Measurements from ENCODE around the gene RPS6KA2. TPM values are rescaled to one million over a fixed set of nuclear protein-coding genes. Genes with fewer than 3 reads are reported as not detected.

RPS6KA2 gene
- polyA plus RNA-seq, 2 donors: 5.7 to 8.7 TPM

GRCh38 chr6:166589786-166590574 lies 37.1 kb downstream of the RPS6KA2 start:
- H3K27me3 ChIP-seq (ENCODE audit: control insufficient read depth in 1 of 2, insufficient read depth in 2 of 2, low read length in 2 of 2): peaks cover 0 to 5% of the 10 kb centered on the region in 2 donors
- 74 to 75% methylated on average over 8 of the region's 8 CpGs for WGBS, 2 donors
- H3K4me1 ChIP-seq (ENCODE audit: control insufficient read depth in 2 of 2, insufficient read depth in 2 of 2, low read length in 1 of 2): peaks cover 0 to 7% of the 10 kb centered on the region in 2 donors
- no peaks in the 10 kb centered on the region for H3K9me3 ChIP-seq (ENCODE audit: control insufficient read depth in 2 of 2, insufficient read depth in 1 of 2, low read depth in 1 of 2, low read length in 1 of 2)
- peaks cover 0 to 2% of the 10 kb centered on the region in 2 donors for H3K36me3 ChIP-seq (ENCODE audit: control insufficient read depth in 2 of 2, insufficient read depth in 2 of 2, low read length in 1 of 2)
- H3K4me3 ChIP-seq (ENCODE audit: low read depth in 1 of 2, low read length in 2 of 2): no peak overlapping the region
- no peak overlapping the region for H3K27ac ChIP-seq (ENCODE audit: low read depth in 2 of 2, low read length in 1 of 2)

GRCh38 chr6:166589337-166589731 lies 37.7 kb downstream of the RPS6KA2 start:
- Histone ChIP-seq H3K27ac (ENCODE audit: low read depth in 2 of 2, low read length in 1 of 2) (no peak overlapping the region), H3K4me3 (ENCODE audit: low read depth in 1 of 2, low read length in 2 of 2) (no peak overlapping the region), H3K36me3 (ENCODE audit: control insufficient read depth in 2 of 2, insufficient read depth in 2 of 2, low read length in 1 of 2) (peaks cover 0 to 2% of the 10 kb centered on the region in 2 donors), H3K4me1 (ENCODE audit: control insufficient read depth in 2 of 2, insufficient read depth in 2 of 2, low read length in 1 of 2) (peaks cover 0 to 7% of the 10 kb centered on the region in 2 donors), H3K9me3 (ENCODE audit: control insufficient read depth in 2 of 2, insufficient read depth in 1 of 2, low read depth in 1 of 2, low read length in 1 of 2) (no peaks in the 10 kb centered on the region), H3K27me3 (ENCODE audit: control insufficient read depth in 1 of 2, insufficient read depth in 2 of 2, low read length in 2 of 2) (peaks cover 0 to 5% of the 10 kb centered on the region in 2 donors)
- 78 to 84% methylated on average over 4 of the region's 4 CpGs for WGBS, 2 donors

- Histone ChIP-seq H3K9me3 (ENCODE audit: control insufficient read depth in 2 of 2, insufficient read depth in 1 of 2, low read depth in 1 of 2, low read length in 1 of 2) (no peaks in the 10 kb centered on the region), H3K27me3 (ENCODE audit: control insufficient read depth in 1 of 2, insufficient read depth in 2 of 2, low read length in 2 of 2) (peaks cover 0 to 5% of the 10 kb centered on the region in 2 donors), H3K36me3 (ENCODE audit: control insufficient read depth in 2 of 2, insufficient read depth in 2 of 2, low read length in 1 of 2) (peaks cover 0 to 2% of the 10 kb centered on the region in 2 donors), H3K4me1 (ENCODE audit: control insufficient read depth in 2 of 2, insufficient read depth in 2 of 2, low read length in 1 of 2) (peaks cover 0 to 7% of the 10 kb centered on the region in 2 donors), H3K4me3 (ENCODE audit: low read depth in 1 of 2, low read length in 2 of 2) (no peak overlapping the region), H3K27ac (ENCODE audit: low read depth in 2 of 2, low read length in 1 of 2) (no peak overlapping the region)
- 66 to 68% methylated on average over 11 of the region's 11 CpGs for WGBS, 2 donors
These were observed 38.2 kb downstream of the RPS6KA2 start for GRCh38 chr6:166588691-166589336.

- peaks cover 0 to 12% of the 10 kb centered on the region in 2 donors for H3K4me1 ChIP-seq (ENCODE audit: control insufficient read depth in 2 of 2, insufficient read depth in 2 of 2, low read length in 1 of 2)
- H3K27me3 ChIP-seq (ENCODE audit: control insufficient read depth in 1 of 2, insufficient read depth in 2 of 2, low read length in 2 of 2): peaks cover 0 to 4% of the 10 kb centered on the region in 2 donors
- WGBS, 2 donors: 77 to 79% methylated on average over 10 of the region's 10 CpGs
- H3K27ac ChIP-seq (ENCODE audit: low read depth in 2 of 2, low read length in 1 of 2): no peak overlapping the region
- H3K4me3 ChIP-seq (ENCODE audit: low read depth in 1 of 2, low read length in 2 of 2): no peak overlapping the region
- H3K36me3 ChIP-seq (ENCODE audit: control insufficient read depth in 2 of 2, insufficient read depth in 2 of 2, low read length in 1 of 2): peaks cover 0 to 2% of the 10 kb centered on the region in 2 donors
- H3K9me3 ChIP-seq (ENCODE audit: control insufficient read depth in 2 of 2, insufficient read depth in 1 of 2, low read depth in 1 of 2, low read length in 1 of 2): no peaks in the 10 kb centered on the region
These were observed 39.2 kb downstream of the RPS6KA2 start for GRCh38 chr6:166587631-166588413.

GRCh38 chr6:166586424-166587156 lies 40.5 kb downstream of the RPS6KA2 start, which contains the start of gene RAMACL:
TSS of gene RAMACL (minus strand) at chr6:166586678. CDS start at chr6:166586477, 201 bp downstream.
- no peak within 1 kb of the TSS for H3K4me3 ChIP-seq (ENCODE audit: low read depth in 1 of 2, low read length in 2 of 2)
- no peak within 1 kb of the TSS for H3K27ac ChIP-seq (ENCODE audit: low read depth in 2 of 2, low read length in 1 of 2)
- WGBS, 2 donors: 97 to 98% methylated on average over 9 of the region's 9 CpGs
- no peaks in the 10 kb centered on the region for H3K9me3 ChIP-seq (ENCODE audit: control insufficient read depth in 2 of 2, insufficient read depth in 1 of 2, low read depth in 1 of 2, low read length in 1 of 2)
- H3K36me3 ChIP-seq (ENCODE audit: control insufficient read depth in 2 of 2, insufficient read depth in 2 of 2, low read length in 1 of 2): peaks cover 0 to 2% of the 10 kb centered on the region in 2 donors
- H3K27me3 ChIP-seq (ENCODE audit: control insufficient read depth in 1 of 2, insufficient read depth in 2 of 2, low read length in 2 of 2): no peaks in the 10 kb centered on the region
- peaks cover 0 to 12% of the 10 kb centered on the region in 2 donors for H3K4me1 ChIP-seq (ENCODE audit: control insufficient read depth in 2 of 2, insufficient read depth in 2 of 2, low read length in 1 of 2)

- Histone ChIP-seq H3K27ac (ENCODE audit: low read depth in 2 of 2, low read length in 1 of 2) (no peak overlapping the region), H3K4me1 (ENCODE audit: control insufficient read depth in 2 of 2, insufficient read depth in 2 of 2, low read length in 1 of 2) (peaks cover 2 to 9% of the 10 kb centered on the region in 2 donors), H3K27me3 (ENCODE audit: control insufficient read depth in 1 of 2, insufficient read depth in 2 of 2, low read length in 2 of 2) (no peaks in the 10 kb centered on the region), H3K36me3 (ENCODE audit: control insufficient read depth in 2 of 2, insufficient read depth in 2 of 2, low read length in 1 of 2) (peaks cover 0 to 2% of the 10 kb centered on the region in 2 donors), H3K9me3 (ENCODE audit: control insufficient read depth in 2 of 2, insufficient read depth in 1 of 2, low read depth in 1 of 2, low read length in 1 of 2) (no peaks in the 10 kb centered on the region), H3K4me3 (ENCODE audit: low read depth in 1 of 2, low read length in 2 of 2) (no peak overlapping the region)
- 79 to 81% methylated on average over 12 of the region's 12 CpGs for WGBS, 2 donors
These were observed 42.1 kb downstream of the RPS6KA2 start for GRCh38 chr6:166584853-166585429.

GRCh38 chr6:166584155-166584554 lies 42.9 kb downstream of the RPS6KA2 start:
- H3K9me3 ChIP-seq (ENCODE audit: control insufficient read depth in 2 of 2, insufficient read depth in 1 of 2, low read depth in 1 of 2, low read length in 1 of 2): no peaks in the 10 kb centered on the region
- peaks cover 2 to 9% of the 10 kb centered on the region in 2 donors for H3K4me1 ChIP-seq (ENCODE audit: control insufficient read depth in 2 of 2, insufficient read depth in 2 of 2, low read length in 1 of 2)
- no peaks in the 10 kb centered on the region for H3K27me3 ChIP-seq (ENCODE audit: control insufficient read depth in 1 of 2, insufficient read depth in 2 of 2, low read length in 2 of 2)
- WGBS, 2 donors: 77 to 80% methylated on average over 3 of the region's 3 CpGs
- no peak overlapping the region for H3K27ac ChIP-seq (ENCODE audit: low read depth in 2 of 2, low read length in 1 of 2)
- peaks cover 0 to 2% of the 10 kb centered on the region in 2 donors for H3K36me3 ChIP-seq (ENCODE audit: control insufficient read depth in 2 of 2, insufficient read depth in 2 of 2, low read length in 1 of 2)
- no peak overlapping the region for H3K4me3 ChIP-seq (ENCODE audit: low read depth in 1 of 2, low read length in 2 of 2)

GRCh38 chr6:166583230-166583965 lies 43.7 kb downstream of the RPS6KA2 start:
- Histone ChIP-seq H3K9me3 (ENCODE audit: control insufficient read depth in 2 of 2, insufficient read depth in 1 of 2, low read depth in 1 of 2, low read length in 1 of 2) (no peaks in the 10 kb centered on the region), H3K4me3 (ENCODE audit: low read depth in 1 of 2, low read length in 2 of 2) (no peak overlapping the region), H3K4me1 (ENCODE audit: control insufficient read depth in 2 of 2, insufficient read depth in 2 of 2, low read length in 1 of 2) (peaks cover 2 to 5% of the 10 kb centered on the region in 2 donors), H3K27me3 (ENCODE audit: control insufficient read depth in 1 of 2, insufficient read depth in 2 of 2, low read length in 2 of 2) (no peaks in the 10 kb centered on the region), H3K36me3 (ENCODE audit: control insufficient read depth in 2 of 2, insufficient read depth in 2 of 2, low read length in 1 of 2) (peaks cover 0 to 2% of the 10 kb centered on the region in 2 donors), H3K27ac (ENCODE audit: low read depth in 2 of 2, low read length in 1 of 2) (no peak overlapping the region)
- WGBS, 2 donors: 86 to 87% methylated on average over 15 of the region's 15 CpGs
